Right renal pelvis (tissue), 4 donors: Measurements from ENCODE around the gene IFNL2. TPM values are rescaled to one million over a fixed set of nuclear protein-coding genes. Genes with fewer than 3 reads are reported as not detected.
"Not testable (repeated sequence)": the region's sequence is repeated elsewhere in the genome, so short reads cannot be mapped to it uniquely, and the experiment has no call there.

ENCODE experiments used
- DNase-seq, 4 donors: peaks; one replicate each; pipeline ENCODE4 v3.0.0-alpha.2; 2013; ENCODE audit warnings: low read depth in 4 of 4, low spot score in 3 of 4, missing footprints in 1 of 4
- polyA plus RNA-seq, 4 donors: library from polyadenylated mRNA; unstranded; fragments of 120-200 nt; gene quantifications; one replicate each; pipeline ENCODE4 v1.2.1, GENCODE V29; 2013; ENCODE audit not compliant: insufficient read length in 4 of 4

Gene IFNL2
- polyA plus RNA-seq, 4 donors, result not detected

- DNase-seq, result no peak
Observed at GRCh38 chr19:39252458-39252857, 15.7 kb upstream of the IFNL2 start.

GRCh38 chr19:39253374-39254149, 14.6 kb upstream of the IFNL2 start:
- no peak for DNase-seq

GRCh38 chr19:39254531-39255345, 13.5 kb upstream of the IFNL2 start:
- DNase-seq, result no peak

GRCh38 chr19:39257227-39257626, 11.0 kb upstream of the IFNL2 start:
- no peak for DNase-seq

GRCh38 chr19:39261704-39262103, 6.5 kb upstream of the IFNL2 start:
- DNase-seq, result no peak

GRCh38 chr19:39262496-39262895, 5.7 kb upstream of the IFNL2 start:
- DNase-seq, result no peak

GRCh38 chr19:39263912-39264305, 4.3 kb upstream of the IFNL2 start:
- no peak for DNase-seq

- DNase-seq, result no peak
Observed at GRCh38 chr19:39264306-39265290, 3.6 kb upstream of the IFNL2 start.

- no peak for DNase-seq
Observed at GRCh38 chr19:39265321-39265916, 2.8 kb upstream of the IFNL2 start.

GRCh38 chr19:39268531-39269223, 481 bp downstream of the IFNL2 start:
- not testable (repeated sequence) for DNase-seq

GRCh38 chr19:39269369-39269768, 1.2 kb downstream of the IFNL2 start:
- not testable (repeated sequence) for DNase-seq

GRCh38 chr19:39270036-39270871, 2.1 kb downstream of the IFNL2 start:
- DNase-seq, result no peak

- DNase-seq, result not testable (repeated sequence)
Observed at GRCh38 chr19:39273859-39274258, 5.7 kb downstream of the IFNL2 start.

- DNase-seq, result no peak
Observed at GRCh38 chr19:39275578-39275977, 7.4 kb downstream of the IFNL2 start.

- no peak for DNase-seq
Observed at GRCh38 chr19:39276740-39277139, 8.5 kb downstream of the IFNL2 start.

GRCh38 chr19:39277598-39277997, 9.4 kb downstream of the IFNL2 start:
- DNase-seq, result no peak

- DNase-seq, result no peak
Observed at GRCh38 chr19:39282021-39282420, 13.8 kb downstream of the IFNL2 start.

- no peak for DNase-seq
Observed at GRCh38 chr19:39284032-39284431, 15.8 kb downstream of the IFNL2 start.

- DNase-seq, result no peak
Observed at GRCh38 chr19:39293394-39293793, 25.2 kb downstream of the IFNL2 start.
